Endodermal cell (in vitro differentiated cells): Measurements from ENCODE around the gene JTB. TPM values are rescaled to one million over a fixed set of nuclear protein-coding genes. Genes with fewer than 3 reads are reported as not detected.

Source experiments
- DNase-seq: peaks from one replicate; pipeline ENCODE4 v3.0.0-alpha.2; 2017
- H3K27ac ChIP-seq: 2 replicates; pipeline ENCODE4 v1.5.1; 2013; ENCODE audit warnings: mild to moderate bottlenecking, low read depth, low read length, moderate library complexity
- H3K27me3 ChIP-seq: 2 replicates; pipeline ENCODE4 v1.6.1; 2013; ENCODE audit warnings: mild to moderate bottlenecking, low read length, moderate library complexity; ENCODE audit not compliant: insufficient read depth, control insufficient read depth, poor library complexity, severe bottlenecking
- H3K36me3 ChIP-seq: 2 replicates; pipeline ENCODE4 v1.7.0; 2013; ENCODE audit warnings: mild to moderate bottlenecking, low read length, moderate library complexity; ENCODE audit not compliant: control insufficient read depth, insufficient read depth
- H3K4me1 ChIP-seq: one replicate; pipeline ENCODE4 v1.7.0; 2013; ENCODE audit warnings: low read length; ENCODE audit not compliant: control insufficient read depth, insufficient read depth
- H3K4me3 ChIP-seq: 2 replicates; pipeline ENCODE4 v1.5.1; 2013; ENCODE audit warnings: mild to moderate bottlenecking, low read length, moderate library complexity
- H3K9ac ChIP-seq: 2 replicates; pipeline ENCODE4 v1.6.1; 2013; ENCODE audit warnings: mild to moderate bottlenecking, low read length, moderate library complexity; ENCODE audit not compliant: poor library complexity, severe bottlenecking; ENCODE audit errors: extremely low read depth
- H3K9me3 ChIP-seq: 2 replicates; pipeline ENCODE4 v1.6.1; 2013; ENCODE audit warnings: mild to moderate bottlenecking, low read length, moderate library complexity; ENCODE audit not compliant: control insufficient read depth
- H3K27ac Mint-ChIP-seq: 2 replicates; pipeline ENCODE4 v1.8.0; 2020; ENCODE audit warnings: mixed read lengths
- H3K27me3 Mint-ChIP-seq: 2 replicates; pipeline ENCODE4 v1.8.0; 2021; ENCODE audit warnings: mild to moderate bottlenecking, mixed read lengths; ENCODE audit not compliant: insufficient read depth
- H3K36me3 Mint-ChIP-seq: 2 replicates; pipeline ENCODE4 v1.8.0; 2020; ENCODE audit warnings: low read depth, mixed read lengths
- H3K4me1 Mint-ChIP-seq: 2 replicates; pipeline ENCODE4 v1.8.0; 2020; ENCODE audit warnings: mixed read lengths
- H3K4me3 Mint-ChIP-seq: 2 replicates; pipeline ENCODE4 v1.8.0; 2020; ENCODE audit warnings: mild to moderate bottlenecking, moderate library complexity, mixed read lengths
- H3K9me3 Mint-ChIP-seq: 2 replicates; pipeline ENCODE4 v1.8.0; 2020; ENCODE audit warnings: mild to moderate bottlenecking, mixed read lengths
- WGBS, 2 experiments: methylation state at CpG; one replicate each; pipeline versions ENCODE4 v1.1.5 to v1.1.7; 2013; ENCODE audit warnings: missing lambda C conversion rate in 2 of 2, mixed read lengths in 1 of 2; ENCODE audit not compliant: insufficient coverage in 1 of 2, insufficient read length in 1 of 2; 5-methylcytosine and 5-hydroxymethylcytosine counted together
- total RNA-seq, 2 donors: library from RNA; stranded (reverse); fragmentation: NEBNext Ultra II Directional in 1 of 2; extraction: Animal tissue kit (Norgen Biotek cat#: 25700) in 1 of 2; gene quantifications; 2 replicates in 1 of 2; 3 replicates in 1 of 2; pipeline ENCODE4 v1.2.1, GENCODE V29; 2021
- TF ChIP-seq, protein P1 (sequence below): fragments of 200-600 bp; sonication (generic); conservative IDR thresholded peaks from 2 replicates; pipeline ENCODE4 v1.5.0; 2021; ENCODE audit warnings: antibody characterized with exemption, mild to moderate bottlenecking

Gene JTB
- total RNA-seq, 2 donors from 2014 or later: 63.6 to 72.8 TPM

DNA sequence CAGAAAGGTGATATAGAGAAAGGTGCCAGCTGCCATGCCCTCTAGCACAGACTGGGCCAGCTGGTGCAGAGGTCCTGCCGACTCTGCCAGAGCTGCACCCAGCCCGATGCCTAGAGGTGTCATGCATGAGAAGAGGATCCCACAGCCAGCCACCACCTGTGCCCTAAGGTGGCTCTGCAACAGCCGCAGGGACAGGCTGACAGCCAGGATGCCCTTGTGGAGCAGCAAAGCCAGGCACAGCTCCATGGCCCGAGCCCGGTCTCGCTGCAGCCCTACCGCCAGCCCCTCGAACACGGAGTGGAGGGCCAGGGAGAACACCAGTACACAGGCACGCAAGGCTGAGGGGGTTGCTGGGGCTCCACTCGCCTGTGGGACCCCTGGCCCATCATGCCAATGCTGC lies 17.3 kb downstream of the JTB start:
- 95 to 98% methylated on average over 9 to 11 of the region's 11 CpGs for WGBS, 2 experiments
- Histone ChIP-seq H3K4me3 (no peak overlapping the region), H3K36me3 (peaks cover 19% of the 10 kb centered on the region), H3K27ac (no peak overlapping the region), H3K27me3 (no peaks in the 10 kb centered on the region), H3K9me3 (no peaks in the 10 kb centered on the region), H3K9ac (no peak overlapping the region), H3K4me1 (no peaks in the 10 kb centered on the region)
- no peak overlapping the region for H3K27ac Mint-ChIP-seq
- peaks cover 35% of the 10 kb centered on the region for H3K4me1 Mint-ChIP-seq
- no peaks in the 10 kb centered on the region for H3K27me3 Mint-ChIP-seq
- no peak overlapping the region for H3K4me3 Mint-ChIP-seq
- TF ChIP-seq, protein P1, sequence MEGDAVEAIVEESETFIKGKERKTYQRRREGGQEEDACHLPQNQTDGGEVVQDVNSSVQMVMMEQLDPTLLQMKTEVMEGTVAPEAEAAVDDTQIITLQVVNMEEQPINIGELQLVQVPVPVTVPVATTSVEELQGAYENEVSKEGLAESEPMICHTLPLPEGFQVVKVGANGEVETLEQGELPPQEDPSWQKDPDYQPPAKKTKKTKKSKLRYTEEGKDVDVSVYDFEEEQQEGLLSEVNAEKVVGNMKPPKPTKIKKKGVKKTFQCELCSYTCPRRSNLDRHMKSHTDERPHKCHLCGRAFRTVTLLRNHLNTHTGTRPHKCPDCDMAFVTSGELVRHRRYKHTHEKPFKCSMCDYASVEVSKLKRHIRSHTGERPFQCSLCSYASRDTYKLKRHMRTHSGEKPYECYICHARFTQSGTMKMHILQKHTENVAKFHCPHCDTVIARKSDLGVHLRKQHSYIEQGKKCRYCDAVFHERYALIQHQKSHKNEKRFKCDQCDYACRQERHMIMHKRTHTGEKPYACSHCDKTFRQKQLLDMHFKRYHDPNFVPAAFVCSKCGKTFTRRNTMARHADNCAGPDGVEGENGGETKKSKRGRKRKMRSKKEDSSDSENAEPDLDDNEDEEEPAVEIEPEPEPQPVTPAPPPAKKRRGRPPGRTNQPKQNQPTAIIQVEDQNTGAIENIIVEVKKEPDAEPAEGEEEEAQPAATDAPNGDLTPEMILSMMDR: no peak
- DNase-seq: no peak
- no peaks in the 10 kb centered on the region for H3K9me3 Mint-ChIP-seq
- H3K36me3 Mint-ChIP-seq: peaks cover 23% of the 10 kb centered on the region

- Mint-ChIP-seq H3K4me3 (no peak overlapping the region), H3K27me3 (no peaks in the 10 kb centered on the region), H3K4me1 (peaks cover 35% of the 10 kb centered on the region), H3K27ac (no peak overlapping the region), H3K9me3 (no peaks in the 10 kb centered on the region), H3K36me3 (peaks cover 23% of the 10 kb centered on the region)
- Histone ChIP-seq H3K36me3 (peaks cover 19% of the 10 kb centered on the region), H3K27me3 (no peaks in the 10 kb centered on the region), H3K4me1 (no peaks in the 10 kb centered on the region), H3K4me3 (no peak overlapping the region), H3K9me3 (no peaks in the 10 kb centered on the region), H3K27ac (no peak overlapping the region), H3K9ac (no peak overlapping the region)
- TF ChIP-seq, protein P1: no peak
- 80 to 85% methylated on average over 3 of the region's 3 CpGs for WGBS, 2 experiments
- peak; percentile 54 for DNase-seq
These were observed 18.0 kb downstream of the JTB start for GRCh38 chr1:153959454-153959853.

- no peaks in the 10 kb centered on the region for H3K9me3 Mint-ChIP-seq
- no peak overlapping the region for H3K27ac ChIP-seq
- peaks cover 35% of the 10 kb centered on the region for H3K4me1 Mint-ChIP-seq
These were observed 18.6 kb downstream of the JTB start for GRCh38 chr1:153958961-153959260.

More at GRCh38 chr1:153958961-153959260, 18.6 kb downstream of the JTB start:
- H3K4me3 ChIP-seq: no peak overlapping the region
- TF ChIP-seq, protein P1: no peak
- DNase-seq: no peak
- peak overlapping the region; percentile 96 for H3K27ac Mint-ChIP-seq
- H3K27me3 ChIP-seq: no peaks in the 10 kb centered on the region
- no peaks in the 10 kb centered on the region for H3K27me3 Mint-ChIP-seq
- H3K9ac ChIP-seq: no peak overlapping the region
- peak overlapping the region; percentile 98 for H3K4me3 Mint-ChIP-seq
- 61 to 77% methylated on average over 3 to 4 of the region's 4 CpGs for WGBS, 2 experiments
- no peaks in the 10 kb centered on the region for H3K9me3 ChIP-seq
- peaks cover 23% of the 10 kb centered on the region for H3K36me3 Mint-ChIP-seq
- peaks cover 19% of the 10 kb centered on the region for H3K36me3 ChIP-seq
- H3K4me1 ChIP-seq: no peaks in the 10 kb centered on the region
